Activated T-cell treated with anti-CD3 and anti-CD28 coated beads for 1 hour (primary cell): Measurements from ENCODE around the gene C4orf17.
"Not testable (repeated sequence)": the region's sequence is repeated elsewhere in the genome, so short reads cannot be mapped to it uniquely, and the experiment has no call there.

ENCODE experiments used
- DNase-seq: peaks from one replicate; pipeline ENCODE4 v3.0.0-alpha.2; 2020; ENCODE audit warnings: low read depth

Gene C4orf17

GRCh38 chr4:99510721-99511120, at the start of gene C4orf17:
TSS of gene C4orf17 (plus strand) at chr4:99511021. CDS start at chr4:99513082, 2,061 bp downstream.
- no peak for DNase-seq

GRCh38 chr4:99461623-99462401, 49.0 kb upstream of the C4orf17 start:
- no peak for DNase-seq

- peak; percentile 13 for DNase-seq
Measured at GRCh38 chr4:99462875-99463464, 47.9 kb upstream of the C4orf17 start.

GRCh38 chr4:99463566-99463965, 47.3 kb upstream of the C4orf17 start:
- no peak for DNase-seq

- DNase-seq = no peak
Measured at GRCh38 chr4:99467887-99468286, 42.9 kb upstream of the C4orf17 start.

- DNase-seq = no peak
Measured at GRCh38 chr4:99468889-99469288, 41.9 kb upstream of the C4orf17 start.

GRCh38 chr4:99471349-99471748, 39.5 kb upstream of the C4orf17 start:
- no peak for DNase-seq

- DNase-seq = no peak
Measured at GRCh38 chr4:99471896-99472295, 38.9 kb upstream of the C4orf17 start.

- no peak for DNase-seq
Measured at GRCh38 chr4:99473131-99473530, 37.7 kb upstream of the C4orf17 start.

- DNase-seq = no peak
Measured at GRCh38 chr4:99483636-99484035, 27.2 kb upstream of the C4orf17 start.

GRCh38 chr4:99485212-99485611, 25.6 kb upstream of the C4orf17 start:
- no peak for DNase-seq

- DNase-seq = not testable (repeated sequence)
Measured at GRCh38 chr4:99486648-99487047, 24.2 kb upstream of the C4orf17 start.

GRCh38 chr4:99490286-99490685, 20.5 kb upstream of the C4orf17 start:
- DNase-seq = no peak

GRCh38 chr4:99504804-99505502, 5.9 kb upstream of the C4orf17 start:
- no peak for DNase-seq

- no peak for DNase-seq
Measured at GRCh38 chr4:99506781-99507180, 4.0 kb upstream of the C4orf17 start.

- DNase-seq = no peak
Measured at GRCh38 chr4:99507349-99507748, 3.5 kb upstream of the C4orf17 start.

- DNase-seq = no peak
Measured at GRCh38 chr4:99507762-99508161, 3.1 kb upstream of the C4orf17 start.

- DNase-seq = no peak
Measured at GRCh38 chr4:99518601-99519295, 7.9 kb downstream of the C4orf17 start.

- no peak for DNase-seq
Measured at GRCh38 chr4:99529228-99529627, 18.4 kb downstream of the C4orf17 start.

- no peak for DNase-seq
Measured at GRCh38 chr4:99529956-99530355, 19.1 kb downstream of the C4orf17 start.

GRCh38 chr4:99534699-99535098, 23.9 kb downstream of the C4orf17 start:
- DNase-seq = not testable (repeated sequence)

- no peak for DNase-seq
Measured at GRCh38 chr4:99536271-99536670, 25.4 kb downstream of the C4orf17 start.
